Muscle of arm (tissue), 12 donors: ENCODE measurements around the gene HIVEP1. TPM values are rescaled to one million over a fixed set of nuclear protein-coding genes. Genes with fewer than 3 reads are reported as not detected.
"Not testable (repeated sequence)": the region's sequence is repeated elsewhere in the genome, so short reads cannot be mapped to it uniquely, and the experiment has no call there.

Source experiments
- DNase-seq: peaks from one replicate; pipeline ENCODE4 v3.0.0-alpha.2; 2013
- polyA plus RNA-seq, 12 donors: library from polyadenylated mRNA; unstranded; fragments of 120-200 nt; gene quantifications; one replicate each; pipeline ENCODE4 v1.2.1, GENCODE V29; 2013; ENCODE audit not compliant: insufficient read length in 12 of 12

Gene HIVEP1
- polyA plus RNA-seq, 12 donors: 20.2 to 41.8 (median 24.3) TPM; not detected in 1

- DNase-seq: no peak
Measured at GRCh38 chr6:12152023-12152970, 140.2 kb downstream of the HIVEP1 start.

GRCh38 chr6:12155769-12156168 lies 143.7 kb downstream of the HIVEP1 start:
- DNase-seq: not testable (repeated sequence)

- DNase-seq: no peak
Measured at GRCh38 chr6:12158686-12159415, 146.7 kb downstream of the HIVEP1 start.

GRCh38 chr6:12160326-12160725 lies 148.2 kb downstream of the HIVEP1 start:
- DNase-seq: no peak

GRCh38 chr6:12162213-12162612 lies 150.1 kb downstream of the HIVEP1 start:
- DNase-seq: no peak

GRCh38 chr6:12163149-12163548 lies 151.0 kb downstream of the HIVEP1 start:
- DNase-seq: no peak

- DNase-seq: no peak
Measured at GRCh38 chr6:12163744-12164507, 151.8 kb downstream of the HIVEP1 start.

GRCh38 chr6:12164508-12164770 lies 152.3 kb downstream of the HIVEP1 start:
- DNase-seq: no peak

- peak; percentile 46 for DNase-seq
Measured at GRCh38 chr6:12165297-12165696, 153.2 kb downstream of the HIVEP1 start.

GRCh38 chr6:12165722-12166280 lies 153.7 kb downstream of the HIVEP1 start:
- peak; percentile 58 for DNase-seq

- DNase-seq: no peak
Measured at GRCh38 chr6:12169377-12169776, 157.3 kb downstream of the HIVEP1 start.

- no peak for DNase-seq
Measured at GRCh38 chr6:12170351-12171092, 158.4 kb downstream of the HIVEP1 start.

GRCh38 chr6:12171717-12172116 lies 159.6 kb downstream of the HIVEP1 start:
- no peak for DNase-seq

- DNase-seq: no peak
Measured at GRCh38 chr6:12172572-12172971, 160.5 kb downstream of the HIVEP1 start.

- DNase-seq: peak; percentile 77
Measured at GRCh38 chr6:12173181-12173580, 161.1 kb downstream of the HIVEP1 start.

- DNase-seq: no peak
Measured at GRCh38 chr6:12173661-12174060, 161.5 kb downstream of the HIVEP1 start.

GRCh38 chr6:12174878-12175277 lies 162.8 kb downstream of the HIVEP1 start:
- no peak for DNase-seq

- no peak for DNase-seq
Measured at GRCh38 chr6:12175626-12176025, 163.5 kb downstream of the HIVEP1 start.

- DNase-seq: not testable (repeated sequence)
Measured at GRCh38 chr6:12176782-12177181, 164.7 kb downstream of the HIVEP1 start.

- DNase-seq: peak; percentile 79
Measured at GRCh38 chr6:12178521-12178920, 166.4 kb downstream of the HIVEP1 start.

GRCh38 chr6:12181481-12181880 lies 169.4 kb downstream of the HIVEP1 start:
- no peak for DNase-seq
